Breast epithelium (tissue), 4 donors: ENCODE data around the gene DAPP1. TPM values are rescaled to one million over a fixed set of nuclear protein-coding genes. Genes with fewer than 3 reads are reported as not detected.

Source experiments
- DNase-seq, 2 donors: peaks; one replicate each; pipeline ENCODE4 v3.0.0-alpha.2; 2019; ENCODE audit warnings: low spot score in 2 of 2
- H3K27ac ChIP-seq, 2 donors: fragments of 200-600 bp; sonication (generic) in 1 of 2; one replicate each; pipeline ENCODE4 v1.5.1; 2016 to 2019; ENCODE audit warnings: mild to moderate bottlenecking in 1 of 2
- H3K27me3 ChIP-seq, 2 donors: fragments of 200-600 bp; sonication (generic) in 1 of 2; one replicate each; pipeline versions ENCODE4 v1.5.1 to v1.6.0; 2017 to 2019; ENCODE audit warnings: control low read depth in 1 of 2, mild to moderate bottlenecking in 1 of 2
- H3K36me3 ChIP-seq: fragments of 200-600 bp; one replicate; pipeline ENCODE4 v1.5.1; 2019
- H3K4me1 ChIP-seq, 2 donors: fragments of 200-600 bp; sonication (generic); one replicate each; pipeline ENCODE4 v1.5.1; 2016 to 2019; ENCODE audit warnings: control low read depth in 1 of 2
- H3K4me3 ChIP-seq, 3 donors: fragments of 200-600 bp; sonication (generic); 1 replicate in 2 of 3; 2 replicates in 1 of 3; pipeline ENCODE4 v1.5.1; 2016 to 2019; ENCODE audit warnings: mild to moderate bottlenecking in 3 of 3, moderate library complexity in 2 of 3
- H3K9me3 ChIP-seq, 2 donors: fragments of 200-600 bp; sonication (generic) in 1 of 2; one replicate each; pipeline ENCODE4 v1.5.1; 2016 to 2019; ENCODE audit warnings: control low read depth in 1 of 2
- POLR2A ChIP-seq: fragments of 450-650 bp; IDR thresholded peaks from one replicate; pipeline ENCODE4 v1.6.1; 2016; ENCODE audit warnings: antibody characterized with exemption, mild to moderate bottlenecking, moderate library complexity
- POLR2AphosphoS5 ChIP-seq, 3 donors: sonication (generic); formaldehyde crosslinking; IDR thresholded peaks; one replicate each; pipeline ENCODE4 v1.6.1; 2017; ENCODE audit warnings: antibody characterized with exemption in 3 of 3
- intact Hi-C: fragments of 100-400 bp; cut with DNase I; formaldehyde crosslinking; loops from one replicate; pipeline ENCODE4 v1.15.1; 2023; ENCODE audit warnings: low total_unique reads
- total RNA-seq, 3 donors: library from RNA; depleted of rRNA; stranded (reverse); fragments of >200 nt; gene quantifications; one replicate each; pipeline ENCODE4 v1.1.0, GENCODE V29; 2016
- TF ChIP-seq, protein P1 (sequence below), 3 donors: fragments of 450-650 bp; IDR thresholded peaks; one replicate each; pipeline ENCODE4 v1.5.1; 2016 to 2017; ENCODE audit warnings: antibody characterized with exemption in 3 of 3, mild to moderate bottlenecking in 3 of 3, moderate library complexity in 3 of 3

Gene DAPP1
- total RNA-seq, 3 donors from 2014 or later, result 2.7 to 10.2 (median 4.9) TPM

DNA sequence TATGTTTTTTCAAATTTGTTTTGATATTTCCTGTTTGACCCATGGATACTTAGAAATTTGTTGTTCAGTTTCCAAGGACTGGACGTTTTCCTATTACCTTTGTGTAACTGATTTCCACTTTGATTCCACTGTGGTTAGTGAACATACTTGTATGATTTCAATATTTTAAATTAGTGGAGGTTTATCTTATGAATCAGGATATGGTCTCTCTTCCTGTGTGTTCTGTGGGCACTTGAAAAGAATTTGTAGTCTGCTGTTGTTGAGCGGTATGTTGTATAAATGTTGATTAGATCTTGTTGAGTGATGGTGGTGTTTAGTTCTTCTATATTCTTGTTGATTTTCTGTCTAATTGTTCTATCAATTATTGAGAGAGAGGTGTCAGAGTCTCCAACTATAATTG, 98.8 kb downstream of the DAPP1 start:
- Histone ChIP-seq H3K4me1 (no peaks in the 10 kb centered on the region), H3K27ac (no peak overlapping the region), H3K36me3 (no peaks in the 10 kb centered on the region), H3K27me3 (no peaks in the 10 kb centered on the region), H3K4me3 (no peak overlapping the region), H3K9me3 (peaks cover 0 to 11% of the 10 kb centered on the region in 2 donors)
- DNase-seq, result no peak
- intact Hi-C loops, result no loop called here
- no peak for TF ChIP-seq POLR2A
- TF ChIP-seq POLR2AphosphoS5 (IDR thresholded peaks at IDR 0.05), result no peak
- TF ChIP-seq, protein P1, sequence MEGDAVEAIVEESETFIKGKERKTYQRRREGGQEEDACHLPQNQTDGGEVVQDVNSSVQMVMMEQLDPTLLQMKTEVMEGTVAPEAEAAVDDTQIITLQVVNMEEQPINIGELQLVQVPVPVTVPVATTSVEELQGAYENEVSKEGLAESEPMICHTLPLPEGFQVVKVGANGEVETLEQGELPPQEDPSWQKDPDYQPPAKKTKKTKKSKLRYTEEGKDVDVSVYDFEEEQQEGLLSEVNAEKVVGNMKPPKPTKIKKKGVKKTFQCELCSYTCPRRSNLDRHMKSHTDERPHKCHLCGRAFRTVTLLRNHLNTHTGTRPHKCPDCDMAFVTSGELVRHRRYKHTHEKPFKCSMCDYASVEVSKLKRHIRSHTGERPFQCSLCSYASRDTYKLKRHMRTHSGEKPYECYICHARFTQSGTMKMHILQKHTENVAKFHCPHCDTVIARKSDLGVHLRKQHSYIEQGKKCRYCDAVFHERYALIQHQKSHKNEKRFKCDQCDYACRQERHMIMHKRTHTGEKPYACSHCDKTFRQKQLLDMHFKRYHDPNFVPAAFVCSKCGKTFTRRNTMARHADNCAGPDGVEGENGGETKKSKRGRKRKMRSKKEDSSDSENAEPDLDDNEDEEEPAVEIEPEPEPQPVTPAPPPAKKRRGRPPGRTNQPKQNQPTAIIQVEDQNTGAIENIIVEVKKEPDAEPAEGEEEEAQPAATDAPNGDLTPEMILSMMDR (IDR thresholded peaks at IDR 0.05), result no peak

DNA sequence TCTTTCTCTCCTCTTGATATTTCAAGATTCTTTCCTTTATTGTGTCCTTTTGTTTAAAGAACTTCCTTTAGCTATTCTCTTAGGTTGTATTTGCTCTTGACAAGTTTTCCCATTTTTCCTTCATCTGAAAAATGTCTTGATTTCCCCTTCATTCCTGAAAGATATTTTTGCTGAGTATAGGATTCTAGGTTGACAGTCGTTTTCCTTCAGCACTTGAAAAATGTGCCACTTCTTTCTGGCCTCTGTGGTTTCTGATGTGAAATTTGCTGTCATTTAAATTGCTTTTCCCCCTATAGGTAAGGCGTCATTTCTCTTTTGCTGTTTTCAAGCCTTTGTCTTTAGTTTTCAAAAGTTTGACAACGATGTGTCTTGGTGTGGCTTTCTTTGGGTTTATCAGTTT, 100.9 kb downstream of the DAPP1 start:
- Histone ChIP-seq H3K27ac (no peak overlapping the region), H3K27me3 (no peaks in the 10 kb centered on the region), H3K4me3 (no peak overlapping the region), H3K36me3 (no peaks in the 10 kb centered on the region), H3K9me3 (peaks cover 0 to 11% of the 10 kb centered on the region in 2 donors), H3K4me1 (no peaks in the 10 kb centered on the region)
- TF ChIP-seq POLR2A, result no peak
- TF ChIP-seq, protein P1 (IDR thresholded peaks at IDR 0.05), result no peak
- no peak for TF ChIP-seq POLR2AphosphoS5 (IDR thresholded peaks at IDR 0.05)
- intact Hi-C loops, result no loop called here
- no peak for DNase-seq

DNA sequence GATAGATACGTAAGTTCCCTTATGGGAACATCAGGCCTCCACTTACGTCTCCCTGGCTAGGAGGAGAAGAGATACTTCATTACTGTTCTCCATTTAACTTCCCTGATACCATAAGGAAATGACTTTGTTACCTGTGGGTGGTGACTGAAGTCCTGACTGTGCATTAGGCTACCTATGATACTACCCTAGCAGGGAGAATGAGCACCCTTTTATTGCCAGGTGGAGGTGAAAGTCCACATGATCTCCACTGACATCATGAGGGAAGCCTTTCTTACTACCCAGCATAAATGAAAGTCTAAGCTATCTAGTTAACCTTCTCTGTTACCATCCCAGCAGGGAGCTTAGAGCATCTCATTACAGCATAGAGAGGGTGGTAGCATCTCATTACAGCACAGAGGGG, 102.0 kb downstream of the DAPP1 start:
- DNase-seq, result no peak
- H3K27me3 ChIP-seq, result no peaks in the 10 kb centered on the region
- no peak overlapping the region for H3K4me3 ChIP-seq
- H3K27ac ChIP-seq, result no peak overlapping the region
- no peak for TF ChIP-seq POLR2AphosphoS5 (IDR thresholded peaks at IDR 0.05)
- H3K4me1 ChIP-seq, result no peaks in the 10 kb centered on the region
- H3K9me3 ChIP-seq, result peaks cover 0 to 11% of the 10 kb centered on the region in 2 donors
- intact Hi-C loops, result no loop called here
- no peaks in the 10 kb centered on the region for H3K36me3 ChIP-seq

Other genes with a start within 250 kb of the DAPP1 start
- under 1 TPM in 1 of 3 donors, not detected in 2; 0.64 TPM for gene MTTP, start 242.0 kb upstream of the DAPP1 start, total RNA-seq
- not detected for gene C4orf54, start 159.0 kb upstream of the DAPP1 start, total RNA-seq
- gene LAMTOR3, start 77.6 kb downstream of the DAPP1 start, total RNA-seq, result 10 to 100 TPM; 40.6 to 79.3 (median 44.0) TPM
- 10 to 100 TPM; 33.4 to 46.4 (median 37.4) TPM for gene DNAJB14, start 129.8 kb downstream of the DAPP1 start, total RNA-seq
- gene H2AZ1, start 133.4 kb downstream of the DAPP1 start, total RNA-seq, result 100 to 1,000 TPM; 114 to 166 (median 125) TPM